K562 (cell line): ENCODE results near the gene B3GAT1. TPM values are rescaled to one million over a fixed set of nuclear protein-coding genes. Genes with fewer than 3 reads are reported as not detected.

ENCODE experiments used
- ATAC-seq: fragments of 200-7000 bp; cut with Tn5 transposase; 3 replicates; pipeline ENCODE4 v1.9.1; 2020; ENCODE audit warnings: moderate library complexity
- BruUV-seq: library from RNA; stranded (reverse); fragments of 400-500 nt; replicated peaks from 2 replicates; lab custom pipeline; 2021; lab: Mats Ljungman, UMichigan
- CTCF ChIA-PET: fragments of 300-600 bp; formaldehyde crosslinking; extraction: SDS; loops from one replicate; lab custom pipeline; 2021; ENCODE audit warnings: low intra/inter-chr PET ratio; lab: Yijun Ruan, JAX
- POLR2A ChIA-PET: fragments of 300-600, 350-650 bp; sonication (Branson Sonifier 250); formaldehyde crosslinking; extraction: SDS; loops from one replicate; lab custom pipeline; 2021; ENCODE audit warnings: antibody characterized with exemption, inconsistent platforms; lab: Yijun Ruan, JAX
- DNase-seq, 4 experiments: peaks; one replicate each; pipeline versions ENCODE4 v3.0.0 to v3.0.0-alpha.2; 2011 to 2018; ENCODE audit warnings: low spot score in 3 of 4, mixed read lengths in 3 of 4; ENCODE audit errors: extremely low read depth in 1 of 4
- FAIRE-seq: peaks from 2 replicates; lab custom pipeline; 2011; peaks lifted over from hg19 to GRCh38; lab: Jason Lieb, UNC
- H2AFZ ChIP-seq: 2 replicates; pipeline ENCODE4 v1.6.0; 2011; ENCODE audit warnings: low read depth, low read length, control low read depth, inconsistent platforms
- H3K27ac ChIP-seq: fragments of 200-600 bp; 3 replicates; pipeline ENCODE4 v1.8.0; 2011; ENCODE audit warnings: low read depth, mild to moderate bottlenecking, control low read depth, inconsistent platforms, low read length, moderate library complexity, mixed read lengths; ENCODE audit errors: extremely low read depth
- H3K27me3 ChIP-seq, 2 experiments: fragments of 300-600 bp in 1 of 2; 2 replicates in 1 of 2; 3 replicates in 1 of 2; pipeline versions ENCODE4 v1.6.0 to v1.8.0; 2011; ENCODE audit warnings: inconsistent platforms in 2 of 2, low read length in 2 of 2, mild to moderate bottlenecking in 1 of 2, mixed read lengths in 1 of 2, moderate library complexity in 1 of 2; ENCODE audit not compliant: control insufficient read depth in 2 of 2, insufficient read depth in 2 of 2
- H3K36me3 ChIP-seq: fragments of 300-600 bp; 3 replicates; pipeline ENCODE4 v1.8.0; 2011; ENCODE audit warnings: mild to moderate bottlenecking, low read length, inconsistent platforms; ENCODE audit not compliant: control insufficient read depth, insufficient read depth
- H3K4me1 ChIP-seq, 2 experiments: fragments of 200-600 bp in 1 of 2; replicated peaks in 1 of 2; 2 replicates in 1 of 2; 3 replicates in 1 of 2; pipeline versions ENCODE4 v1.5.1 to v1.8.0; 2011; ENCODE audit warnings: inconsistent platforms in 2 of 2, low read length in 2 of 2, mild to moderate bottlenecking in 1 of 2, mixed read lengths in 1 of 2, moderate library complexity in 1 of 2; ENCODE audit not compliant: control insufficient read depth in 2 of 2, insufficient read depth in 2 of 2
- H3K4me2 ChIP-seq: 2 replicates; pipeline ENCODE4 v1.6.1; 2011; ENCODE audit warnings: low read length, control low read depth, inconsistent platforms, mixed read lengths; ENCODE audit not compliant: insufficient read depth
- H3K4me3 ChIP-seq: fragments of 200-600 bp; sonication (generic), shearing (Covaris generic); 2 replicates; pipeline ENCODE4 v1.5.1; 2016; ENCODE audit warnings: control low read depth, inconsistent platforms
- H3K79me2 ChIP-seq: fragments of 200-600 bp; 3 replicates; pipeline ENCODE4 v1.8.0; 2011; ENCODE audit warnings: low read length, inconsistent platforms; ENCODE audit not compliant: control insufficient read depth, insufficient read depth
- H3K9ac ChIP-seq, 2 experiments: 2 replicates each; pipeline versions ENCODE4 v1.6.0 to v1.6.1; 2011; ENCODE audit warnings: low read depth in 2 of 2, low read length in 2 of 2, control low read depth in 1 of 2, inconsistent platforms in 1 of 2, mild to moderate bottlenecking in 1 of 2, mixed read lengths in 1 of 2; ENCODE audit not compliant: insufficient read depth in 1 of 2
- H3K9me1 ChIP-seq: one replicate; pipeline ENCODE4 v1.6.0; 2011; ENCODE audit warnings: inconsistent platforms, mild to moderate bottlenecking, low read length, moderate library complexity; ENCODE audit not compliant: control insufficient read depth, insufficient read depth
- H3K9me3 ChIP-seq: replicated peaks from 2 replicates; pipeline ENCODE4 v1.5.1; 2011; ENCODE audit warnings: low read depth, low read length, inconsistent platforms; ENCODE audit not compliant: control insufficient read depth, insufficient read depth
- H4K20me1 ChIP-seq: replicated peaks from 2 replicates; pipeline ENCODE4 v1.6.1; 2011; ENCODE audit warnings: low read length, inconsistent platforms, mixed read lengths; ENCODE audit not compliant: control insufficient read depth, insufficient read depth
- ZBTB33 ChIP-seq: sonication (generic); formaldehyde crosslinking; IDR thresholded peaks from 2 replicates; pipeline ENCODE4 v1.8.1; 2023; ENCODE audit warnings: mild to moderate bottlenecking, missing genetic modification reagents
- WGBS: fragments of 100-300 bp; shearing (Covaris generic); methylation state at CpG from one replicate; pipeline ENCODE4 v1.1.6; 2016; ENCODE audit warnings: low coverage, mixed read lengths; ENCODE audit not compliant: insufficient coverage; ENCODE audit errors: missing lambda C conversion rate; 5-methylcytosine and 5-hydroxymethylcytosine counted together
- in situ Hi-C: fragments of 300-500 bp; cut with MboI; formaldehyde crosslinking; loops from 4 replicates; pipeline ENCODE4 v1.15.0; 2018; ENCODE audit warnings: inconsistent platforms, mixed read lengths
- intact Hi-C: fragments of 100-400 bp; cut with micrococcal nuclease; formaldehyde crosslinking; loops from 2 replicates; pipeline ENCODE4 v1.14.2; 2022
- polyA plus RNA-seq, 8 experiments: library from polyadenylated mRNA; depleted of rRNA in 4 of 8; stranded (reverse) in 5 of 8; unstranded in 3 of 8; fragments of >200 nt; fragmentation: Nextera tagmentation in 2 of 8; fragmentation: Illumina TruSeq in 1 of 8; extraction: Ambion mirVana in 2 of 8; extraction: Trizol in 1 of 8; gene quantifications; 2 replicates each; pipeline versions ENCODE4 v1.2.1 to v1.2.3, GENCODE V29; 2011 to 2014; ENCODE audit warnings: inconsistent platforms in 1 of 8, missing spikeins in 1 of 8
- total RNA-seq, 7 experiments: library from RNA; depleted of rRNA in 6 of 7; stranded (reverse); fragments of >200 nt in 6 of 7; fragmentation: Illumina TruSeq in 2 of 7; extraction: Trizol in 2 of 7; gene quantifications; 2 replicates each; pipeline versions ENCODE4 v1.2.1 to v1.2.3, GENCODE V29; 2011 to 2021; ENCODE audit warnings: low replicate concordance in 1 of 7
- TF ChIP-seq, protein P1 (sequence below), 2 experiments: fragments of 450-650 bp; formaldehyde crosslinking in 1 of 2; IDR thresholded peaks; 2 replicates each; pipeline versions ENCODE4 v1.4.0 to v1.6.1; 2014 to 2020; ENCODE audit warnings: mild to moderate bottlenecking in 2 of 2, borderline replicate concordance in 1 of 2, low read depth in 1 of 2
- TF ChIP-seq, protein P2 (sequence below): fragments of 200-800 bp; sonication (Bioruptor generic); IDR thresholded peaks from 2 replicates; pipeline ENCODE4 v1.6.1; 2017; ENCODE audit warnings: missing genetic modification characterization, missing compliant biosample characterization
- TF ChIP-seq, protein P3 (sequence below), 2 experiments: IDR thresholded peaks; 2 replicates each; pipeline ENCODE4 v1.6.1; 2012; ENCODE audit warnings: improper control_type of control experiment in 2 of 2, low read depth in 2 of 2, low read length in 2 of 2, borderline replicate concordance in 1 of 2

B3GAT1 gene
- total and polyA plus RNA-seq, 9 of the 15 experiments (the other 6 are each of a cell fraction or from before 2014, with no cell fraction given): 0.01 to 0.53 (median 0.14) TPM; not detected in 1

GRCh38 chr11:134360050-134360835 lies 51.8 kb downstream of the B3GAT1 start:
- in situ Hi-C loops (no loop called here), intact Hi-C loops (loop anchor here (2.0 kb wide), 1 partner anchor 367 kb away; no protein-coding TSS in a partner anchor)
- Histone ChIP-seq H3K9me1 (peaks cover 4% of the 10 kb centered on the region), H3K4me1 (peaks cover 10 to 21% of the 10 kb centered on the region in 2 experiments; a peak in 4 of 5 replicates), H3K36me3 (peaks cover 3% of the 10 kb centered on the region; the same call in 2 of the 3 replicates), H3K4me3 (no peak overlapping the region), H3K27ac (no peak overlapping the region), H3K4me2 (no peak overlapping the region), H3K27me3 (no peaks in the 10 kb centered on the region), H4K20me1 (no peaks in the 10 kb centered on the region), H2AFZ (peak overlapping the region; percentile 88), H3K9ac (peak overlapping the region in 1 of 2 experiments; percentile 73; a peak in 2 of 4 replicates), H3K9me3 (no peaks in the 10 kb centered on the region), H3K79me2 (no peaks in the 10 kb centered on the region)
- peak; percentile 92 for FAIRE-seq
- POLR2A ChIA-PET: no interaction called here
- DNase-seq: peak; percentile 87 to 89 (median 88)
- ATAC-seq: peak; percentile 99
- BruUV-seq: no TSS peak
- CTCF ChIA-PET: interaction anchor here (0.7 kb wide), 1 partner anchor 21 kb away, joined by 5 read pairs; no protein-coding TSS in a partner anchor
- WGBS: 25% methylated on average over 28 of the region's 30 CpGs
- TF ChIP-seq ZBTB33 (CRISPR knock-in tag): peak; percentile 88
- TF ChIP-seq, protein P1, sequence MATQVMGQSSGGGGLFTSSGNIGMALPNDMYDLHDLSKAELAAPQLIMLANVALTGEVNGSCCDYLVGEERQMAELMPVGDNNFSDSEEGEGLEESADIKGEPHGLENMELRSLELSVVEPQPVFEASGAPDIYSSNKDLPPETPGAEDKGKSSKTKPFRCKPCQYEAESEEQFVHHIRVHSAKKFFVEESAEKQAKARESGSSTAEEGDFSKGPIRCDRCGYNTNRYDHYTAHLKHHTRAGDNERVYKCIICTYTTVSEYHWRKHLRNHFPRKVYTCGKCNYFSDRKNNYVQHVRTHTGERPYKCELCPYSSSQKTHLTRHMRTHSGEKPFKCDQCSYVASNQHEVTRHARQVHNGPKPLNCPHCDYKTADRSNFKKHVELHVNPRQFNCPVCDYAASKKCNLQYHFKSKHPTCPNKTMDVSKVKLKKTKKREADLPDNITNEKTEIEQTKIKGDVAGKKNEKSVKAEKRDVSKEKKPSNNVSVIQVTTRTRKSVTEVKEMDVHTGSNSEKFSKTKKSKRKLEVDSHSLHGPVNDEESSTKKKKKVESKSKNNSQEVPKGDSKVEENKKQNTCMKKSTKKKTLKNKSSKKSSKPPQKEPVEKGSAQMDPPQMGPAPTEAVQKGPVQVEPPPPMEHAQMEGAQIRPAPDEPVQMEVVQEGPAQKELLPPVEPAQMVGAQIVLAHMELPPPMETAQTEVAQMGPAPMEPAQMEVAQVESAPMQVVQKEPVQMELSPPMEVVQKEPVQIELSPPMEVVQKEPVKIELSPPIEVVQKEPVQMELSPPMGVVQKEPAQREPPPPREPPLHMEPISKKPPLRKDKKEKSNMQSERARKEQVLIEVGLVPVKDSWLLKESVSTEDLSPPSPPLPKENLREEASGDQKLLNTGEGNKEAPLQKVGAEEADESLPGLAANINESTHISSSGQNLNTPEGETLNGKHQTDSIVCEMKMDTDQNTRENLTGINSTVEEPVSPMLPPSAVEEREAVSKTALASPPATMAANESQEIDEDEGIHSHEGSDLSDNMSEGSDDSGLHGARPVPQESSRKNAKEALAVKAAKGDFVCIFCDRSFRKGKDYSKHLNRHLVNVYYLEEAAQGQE (IDR thresholded peaks at IDR 0.05; ENCODE audit: borderline replicate concordance): peak; percentile 74
- TF ChIP-seq, protein P1 (CRISPR knock-in tag; IDR thresholded peaks at IDR 0.05; ENCODE audit: low read depth): no peak
- TF ChIP-seq, protein P2, sequence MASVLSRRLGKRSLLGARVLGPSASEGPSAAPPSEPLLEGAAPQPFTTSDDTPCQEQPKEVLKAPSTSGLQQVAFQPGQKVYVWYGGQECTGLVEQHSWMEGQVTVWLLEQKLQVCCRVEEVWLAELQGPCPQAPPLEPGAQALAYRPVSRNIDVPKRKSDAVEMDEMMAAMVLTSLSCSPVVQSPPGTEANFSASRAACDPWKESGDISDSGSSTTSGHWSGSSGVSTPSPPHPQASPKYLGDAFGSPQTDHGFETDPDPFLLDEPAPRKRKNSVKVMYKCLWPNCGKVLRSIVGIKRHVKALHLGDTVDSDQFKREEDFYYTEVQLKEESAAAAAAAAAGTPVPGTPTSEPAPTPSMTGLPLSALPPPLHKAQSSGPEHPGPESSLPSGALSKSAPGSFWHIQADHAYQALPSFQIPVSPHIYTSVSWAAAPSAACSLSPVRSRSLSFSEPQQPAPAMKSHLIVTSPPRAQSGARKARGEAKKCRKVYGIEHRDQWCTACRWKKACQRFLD (CRISPR knock-in tag): no peak
- TF ChIP-seq, protein P3, sequence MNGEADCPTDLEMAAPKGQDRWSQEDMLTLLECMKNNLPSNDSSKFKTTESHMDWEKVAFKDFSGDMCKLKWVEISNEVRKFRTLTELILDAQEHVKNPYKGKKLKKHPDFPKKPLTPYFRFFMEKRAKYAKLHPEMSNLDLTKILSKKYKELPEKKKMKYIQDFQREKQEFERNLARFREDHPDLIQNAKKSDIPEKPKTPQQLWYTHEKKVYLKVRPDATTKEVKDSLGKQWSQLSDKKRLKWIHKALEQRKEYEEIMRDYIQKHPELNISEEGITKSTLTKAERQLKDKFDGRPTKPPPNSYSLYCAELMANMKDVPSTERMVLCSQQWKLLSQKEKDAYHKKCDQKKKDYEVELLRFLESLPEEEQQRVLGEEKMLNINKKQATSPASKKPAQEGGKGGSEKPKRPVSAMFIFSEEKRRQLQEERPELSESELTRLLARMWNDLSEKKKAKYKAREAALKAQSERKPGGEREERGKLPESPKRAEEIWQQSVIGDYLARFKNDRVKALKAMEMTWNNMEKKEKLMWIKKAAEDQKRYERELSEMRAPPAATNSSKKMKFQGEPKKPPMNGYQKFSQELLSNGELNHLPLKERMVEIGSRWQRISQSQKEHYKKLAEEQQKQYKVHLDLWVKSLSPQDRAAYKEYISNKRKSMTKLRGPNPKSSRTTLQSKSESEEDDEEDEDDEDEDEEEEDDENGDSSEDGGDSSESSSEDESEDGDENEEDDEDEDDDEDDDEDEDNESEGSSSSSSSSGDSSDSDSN (IDR thresholded peaks at IDR 0.05; ENCODE audit: borderline replicate concordance in 1 of 2, low read depth in 2 of 2, low read length in 2 of 2): 0 out of 4 replicates have a peak, but pooled peaks of 1 of the 2 experiments have one; percentile 66
